NCI-H1436 (cell line): ENCODE results near the gene MRPL23.
"Not testable (repeated sequence)": the region's sequence is repeated elsewhere in the genome, so short reads cannot be mapped to it uniquely, and the experiment has no call there.

Experiments
- DNase-seq: peaks from one replicate; lab custom pipeline; 2025; lab: John Stamatoyannopoulos, UW

MRPL23 gene

GRCh38 chr11:1934335-1935155 lies 12.6 kb upstream of the MRPL23 start:
- DNase-seq: no peak

- DNase-seq: no peak
Measured at GRCh38 chr11:1935156-1936071, 11.7 kb upstream of the MRPL23 start.

- DNase-seq: no peak
Measured at GRCh38 chr11:1936072-1936780, 10.9 kb upstream of the MRPL23 start.

- DNase-seq: no peak
Measured at GRCh38 chr11:1936781-1937615, 10.1 kb upstream of the MRPL23 start.

GRCh38 chr11:1937616-1938342 lies 9.4 kb upstream of the MRPL23 start:
- DNase-seq: no peak

- DNase-seq: no peak
Measured at GRCh38 chr11:1938343-1939005, 8.7 kb upstream of the MRPL23 start.

GRCh38 chr11:1939006-1939625 lies 8.0 kb upstream of the MRPL23 start:
- no peak for DNase-seq

GRCh38 chr11:1939788-1940187 lies 7.3 kb upstream of the MRPL23 start:
- DNase-seq: not testable (repeated sequence)

GRCh38 chr11:1942558-1943260 lies 4.4 kb upstream of the MRPL23 start:
- DNase-seq: no peak

- DNase-seq: no peak
Measured at GRCh38 chr11:1943576-1943975, 3.6 kb upstream of the MRPL23 start.

- DNase-seq: no peak
Measured at GRCh38 chr11:1943977-1944376, 3.2 kb upstream of the MRPL23 start.

- DNase-seq: no peak
Measured at GRCh38 chr11:1947592-1948237, 583 bp downstream of the MRPL23 start.

- DNase-seq: no peak
Measured at GRCh38 chr11:1948389-1948788, 1.3 kb downstream of the MRPL23 start.

GRCh38 chr11:1949302-1949701 lies 2.2 kb downstream of the MRPL23 start:
- DNase-seq: no peak

- no peak for DNase-seq
Measured at GRCh38 chr11:1949922-1950321, 2.8 kb downstream of the MRPL23 start.

GRCh38 chr11:1952806-1953482 lies 5.8 kb downstream of the MRPL23 start:
- no peak for DNase-seq

- DNase-seq: no peak
Measured at GRCh38 chr11:1953489-1954266, 6.5 kb downstream of the MRPL23 start.
